ENCODE measurements around the gene SBK2. TPM values are rescaled to one million over a fixed set of nuclear protein-coding genes. Genes with fewer than 3 reads are reported as not detected.

Gene SBK2
- total and polyA plus RNA-seq, 9 of the 15 experiments (the other 6 are each of a cell fraction or from before 2014, with no cell fraction given): not detected

- no peak for TF ChIP-seq HES1 (IDR thresholded peaks at IDR 0.05; ENCODE audit: low read depth)
- peak; percentile 32; the same call in 1 of the 2 replicates for TF ChIP-seq SMARCA4 (IDR thresholded peaks at IDR 0.05)
- 0 out of 4 replicates have a peak, but pooled peaks of 1 of the 2 experiments have one; percentile 42 for TF ChIP-seq RCOR1 (IDR thresholded peaks at IDR 0.05; ENCODE audit: borderline replicate concordance in 1 of 2, low read depth in 2 of 2, low read length in 2 of 2)
- TF ChIP-seq ZNF12 (CRISPR knock-in tag; IDR thresholded peaks at IDR 0.05): no peak
- no peak for TF ChIP-seq HDGF (IDR thresholded peaks at IDR 0.05)
- no peak for TF ChIP-seq E2F5 (CRISPR knock-in tag; IDR thresholded peaks at IDR 0.05)
- no peak for TF ChIP-seq SRSF1 (IDR thresholded peaks at IDR 0.05; ENCODE audit: low read depth, low read length)
- peak; percentile 67; the same call in 1 of the 2 replicates for TF ChIP-seq ERF (CRISPR knock-in tag; IDR thresholded peaks at IDR 0.05)
- no peak for TF ChIP-seq ZNF143 (CRISPR knock-in tag; IDR thresholded peaks at IDR 0.05)
- TF ChIP-seq NFIX (CRISPR knock-in tag; IDR thresholded peaks at IDR 0.05; ENCODE audit: low read depth): no peak
- no peak for TF ChIP-seq IRF2 (CRISPR knock-in tag; IDR thresholded peaks at IDR 0.05)
- TF ChIP-seq ATF2 (CRISPR knock-in tag; IDR thresholded peaks at IDR 0.05): no peak
- no peak for TF ChIP-seq DLX4 (CRISPR knock-in tag; IDR thresholded peaks at IDR 0.05)
- TF ChIP-seq RERE (CRISPR knock-in tag; IDR thresholded peaks at IDR 0.05; ENCODE audit: borderline replicate concordance): no peak
- peak; percentile 68; the same call in 1 of the 2 replicates for TF ChIP-seq ZNF263 (CRISPR knock-in tag; IDR thresholded peaks at IDR 0.05; ENCODE audit: borderline replicate concordance)
- TF ChIP-seq HIVEP1 (CRISPR knock-in tag; IDR thresholded peaks at IDR 0.05): no peak
- TF ChIP-seq ZNF395 (CRISPR knock-in tag; IDR thresholded peaks at IDR 0.05): no peak
- TF ChIP-seq ZNF212 (CRISPR knock-in tag; IDR thresholded peaks at IDR 0.05): no peak
- TF ChIP-seq PHB (CRISPR knock-in tag; IDR thresholded peaks at IDR 0.05): no peak
Measured at GRCh38 chr19:55494172-55494761, 42.7 kb downstream of the SBK2 start (continued).
